IPS-15b (cell line): ENCODE measurements around the gene SLC5A1.
"Not testable (repeated sequence)": the region's sequence is repeated elsewhere in the genome, so short reads cannot be mapped to it uniquely, and the experiment has no call there.

Source experiments
- H3K27me3 ChIP-seq: one replicate; pipeline ENCODE4 v1.6.1; 2013; ENCODE audit warnings: low read length; ENCODE audit not compliant: control insufficient read depth, insufficient read depth
- H3K36me3 ChIP-seq: one replicate; pipeline ENCODE4 v1.6.1; 2013; ENCODE audit warnings: low read length; ENCODE audit not compliant: control insufficient read depth, insufficient read depth
- H3K4me1 ChIP-seq: one replicate; pipeline ENCODE4 v1.6.1; 2013; ENCODE audit warnings: mild to moderate bottlenecking, low read length; ENCODE audit not compliant: control insufficient read depth, insufficient read depth
- H3K4me3 ChIP-seq: one replicate; pipeline ENCODE4 v1.5.1; 2013; ENCODE audit warnings: low read depth, low read length
- H3K9ac ChIP-seq: one replicate; pipeline ENCODE4 v1.6.1; 2013; ENCODE audit warnings: low read depth, mild to moderate bottlenecking, low read length
- H3K9me3 ChIP-seq: one replicate; pipeline ENCODE4 v1.6.1; 2013; ENCODE audit warnings: mild to moderate bottlenecking, low read length; ENCODE audit not compliant: control insufficient read depth, insufficient read depth

SLC5A1 gene

GRCh38 chr22:32157632-32158031 lies 114.6 kb downstream of the SLC5A1 start:
- H3K9me3 ChIP-seq, H3K27me3 ChIP-seq: not testable (repeated sequence)

GRCh38 chr22:32158712-32159533 lies 115.9 kb downstream of the SLC5A1 start, which contains the start of gene C22orf42:
Gene C22orf42, minus strand, starts transcription at chr22:32159303. Its CDS starts 88 bp downstream, at chr22:32159215.
- H3K36me3 ChIP-seq, result no peaks in the 10 kb centered on the region
- no peak within 1 kb of the TSS for H3K9ac ChIP-seq
- no peaks in the 10 kb centered on the region for H3K9me3 ChIP-seq
- H3K4me1 ChIP-seq, result no peaks in the 10 kb centered on the region
- peaks cover under 1% of the 10 kb centered on the region for H3K27me3 ChIP-seq
- no peak within 1 kb of the TSS for H3K4me3 ChIP-seq

More at GRCh38 chr22:32157632-32158031, 114.6 kb downstream of the SLC5A1 start:
- not testable (repeated sequence) for H3K9ac ChIP-seq, H3K4me1 ChIP-seq, H3K4me3 ChIP-seq, H3K36me3 ChIP-seq

GRCh38 chr22:32160411-32160810 lies 117.3 kb downstream of the SLC5A1 start:
- H3K27me3 ChIP-seq, H3K4me1 ChIP-seq, H3K9ac ChIP-seq, H3K4me3 ChIP-seq, H3K36me3 ChIP-seq, H3K9me3 ChIP-seq: not testable (repeated sequence)
